ENCODE measurements around the gene DCAF11.

DCAF11 gene

DNA sequence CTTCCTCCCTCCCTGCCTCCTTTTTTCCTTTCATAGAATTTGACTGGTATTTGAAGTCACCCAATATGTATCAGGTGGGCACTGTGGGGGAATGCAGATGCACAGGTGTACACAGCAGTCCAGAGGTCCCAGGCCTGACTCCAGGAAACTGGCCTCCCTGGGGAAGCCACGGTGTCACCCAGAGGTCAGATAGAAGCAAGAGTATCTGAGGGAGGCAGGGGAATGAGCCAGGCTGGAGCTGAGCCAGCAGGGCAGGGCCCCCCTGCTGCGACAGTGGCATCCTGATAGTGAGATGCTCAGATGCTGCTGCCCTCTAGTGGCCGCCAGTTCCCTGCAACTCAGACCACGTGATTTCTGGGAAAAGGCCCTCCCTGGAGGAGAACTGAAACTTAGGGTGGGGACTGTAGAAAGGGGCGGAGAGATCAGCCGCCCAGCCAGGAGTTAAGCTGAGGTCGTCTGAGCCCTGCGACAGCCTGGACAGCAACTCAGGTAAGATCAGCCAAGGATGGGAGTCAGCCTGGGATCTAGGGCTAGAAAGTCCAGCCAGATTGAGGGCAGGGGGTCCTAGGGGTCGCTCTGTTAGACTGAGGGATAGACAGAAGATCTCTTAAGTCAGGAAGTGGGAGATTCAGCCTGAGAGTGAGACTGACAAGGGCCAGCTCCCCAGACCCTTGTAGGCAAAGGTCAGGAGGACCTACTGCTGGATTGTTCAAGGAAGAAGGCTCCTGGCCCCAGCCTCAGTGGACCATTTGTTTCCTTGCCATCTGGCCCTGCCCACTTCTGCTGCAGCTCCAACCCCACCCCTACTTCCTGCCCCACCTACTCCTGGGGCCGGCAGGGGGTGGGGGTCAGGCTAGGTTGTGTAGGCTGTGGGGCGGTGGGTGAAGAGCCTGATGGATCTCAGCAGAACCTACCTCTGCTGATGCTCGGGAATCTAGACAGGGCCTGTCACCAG, 46.5 kb downstream of the DCAF11 start, which contains the start of gene IRF9:
TSS of gene IRF9 (plus strand) at position 416 of the 955 bp plus-strand sequence. CDS start 880 bp downstream, outside the sequence.
- peak; percentile 45 to 97 (median 92) for DNase-seq

DNA sequence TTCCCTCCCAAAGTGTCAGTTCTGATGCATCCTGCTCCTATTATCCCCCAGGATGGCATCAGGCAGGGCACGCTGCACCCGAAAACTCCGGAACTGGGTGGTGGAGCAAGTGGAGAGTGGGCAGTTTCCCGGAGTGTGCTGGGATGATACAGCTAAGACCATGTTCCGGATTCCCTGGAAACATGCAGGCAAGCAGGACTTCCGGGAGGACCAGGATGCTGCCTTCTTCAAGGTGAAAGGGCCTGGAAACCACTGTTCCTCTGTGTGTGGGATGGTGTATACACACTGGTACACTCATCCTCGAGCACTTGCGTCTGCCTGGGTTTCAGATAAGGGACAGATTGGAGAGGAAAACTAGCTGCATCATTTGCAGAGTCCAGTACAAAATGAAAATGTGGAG, 47.5 kb downstream of the DCAF11 start:
- peak in 3 of 14 donors; percentile 21 to 25 (median 22) for DNase-seq

- no peak for DNase-seq
Measured at GRCh38 chr14:24164518-24164991, 50.0 kb downstream of the DCAF11 start.

DNA sequence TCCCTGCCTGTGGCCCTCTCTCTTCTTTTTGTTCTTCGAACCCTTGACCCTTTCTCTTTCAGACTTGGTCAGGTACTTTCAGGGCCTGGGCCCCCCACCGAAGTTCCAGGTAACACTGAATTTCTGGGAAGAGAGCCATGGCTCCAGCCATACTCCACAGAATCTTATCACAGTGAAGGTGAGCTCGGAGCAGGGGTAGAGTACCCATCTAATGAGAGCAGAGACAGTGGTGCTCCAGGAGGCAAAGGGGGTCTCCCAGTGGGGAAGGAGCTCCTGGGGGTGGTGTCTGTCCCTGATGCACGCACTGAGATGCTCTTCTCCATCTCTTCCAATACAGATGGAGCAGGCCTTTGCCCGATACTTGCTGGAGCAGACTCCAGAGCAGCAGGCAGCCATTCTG, 51.2 kb downstream of the DCAF11 start:
- no peak for DNase-seq

DNA sequence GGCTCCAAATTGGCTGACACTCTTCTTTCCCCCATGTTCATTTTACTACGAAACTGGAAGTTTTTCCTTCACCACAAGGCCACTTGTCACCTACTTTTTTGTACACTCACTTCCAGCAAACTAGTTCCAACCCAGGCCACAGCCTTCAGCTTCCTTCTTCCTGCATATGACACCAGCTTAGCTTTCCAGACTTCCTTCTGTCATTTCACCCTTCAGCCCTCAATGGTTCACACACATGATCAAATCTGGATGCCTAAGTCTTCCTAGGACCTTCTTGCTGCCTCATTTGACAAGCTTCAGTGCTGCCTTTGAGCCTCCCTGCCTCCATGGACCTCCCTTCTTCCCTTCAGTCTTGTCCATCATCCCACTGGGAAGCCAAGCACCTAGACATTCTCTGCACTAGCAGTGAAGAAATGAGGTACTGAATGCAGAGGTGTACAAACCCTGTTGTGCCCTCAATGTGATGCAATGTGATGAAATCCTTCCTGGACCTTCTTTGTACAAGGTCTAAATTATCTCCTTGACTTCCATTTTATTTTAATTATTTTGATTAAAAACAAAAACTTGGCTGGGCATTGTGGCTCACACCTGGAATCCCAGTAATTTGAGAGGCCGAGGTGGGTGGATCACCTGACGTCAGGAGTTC, 53.0 kb downstream of the DCAF11 start:
- DNase-seq = no peak

DNA sequence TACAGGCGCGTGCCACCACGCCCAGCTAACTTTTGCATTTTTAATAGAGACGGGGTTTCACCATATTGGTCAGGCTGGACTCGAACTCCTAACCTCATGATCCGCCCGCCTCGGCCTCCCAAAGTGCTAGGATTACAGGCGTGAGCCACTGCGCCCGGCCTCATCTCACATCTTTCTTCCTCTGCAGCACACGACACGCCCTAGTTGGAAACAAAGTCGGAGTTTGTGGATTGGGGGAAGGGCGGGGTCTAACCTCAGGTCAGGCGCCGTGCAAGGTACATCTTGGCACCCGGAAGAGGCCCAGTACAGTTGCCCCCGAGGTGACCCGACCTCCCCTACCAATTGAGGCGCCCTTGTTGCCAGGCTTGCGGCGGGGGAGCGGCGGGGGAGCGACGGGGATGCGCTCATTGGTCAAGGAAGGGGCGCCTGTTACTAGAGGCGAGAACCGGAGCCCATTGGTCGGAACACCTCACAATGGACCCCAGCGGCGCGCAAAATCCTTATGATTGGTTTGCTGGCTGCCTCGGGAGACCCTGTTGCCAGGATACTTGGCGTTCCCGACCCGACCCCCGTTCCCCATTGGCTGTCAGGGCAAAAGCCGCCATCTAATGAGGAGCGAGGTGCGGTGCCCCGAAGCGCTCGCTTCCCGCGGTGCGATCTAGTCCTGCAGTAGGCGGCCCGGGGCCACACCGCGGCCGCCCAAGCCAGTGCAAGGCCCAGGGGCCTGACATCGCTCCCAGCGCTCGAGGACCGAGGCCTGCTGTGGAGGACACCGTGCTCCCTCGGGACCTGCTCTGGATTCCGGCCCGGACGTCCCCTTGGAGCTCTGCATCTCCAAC, 57.1 kb downstream of the DCAF11 start, which contains the start of gene REC8:
TSS of gene REC8 (plus strand) at position 659 of the 839 bp plus-strand sequence. CDS start 473 bp downstream, outside the sequence.
- DNase-seq = peak; percentile 46 to 98 (median 86)

DNA sequence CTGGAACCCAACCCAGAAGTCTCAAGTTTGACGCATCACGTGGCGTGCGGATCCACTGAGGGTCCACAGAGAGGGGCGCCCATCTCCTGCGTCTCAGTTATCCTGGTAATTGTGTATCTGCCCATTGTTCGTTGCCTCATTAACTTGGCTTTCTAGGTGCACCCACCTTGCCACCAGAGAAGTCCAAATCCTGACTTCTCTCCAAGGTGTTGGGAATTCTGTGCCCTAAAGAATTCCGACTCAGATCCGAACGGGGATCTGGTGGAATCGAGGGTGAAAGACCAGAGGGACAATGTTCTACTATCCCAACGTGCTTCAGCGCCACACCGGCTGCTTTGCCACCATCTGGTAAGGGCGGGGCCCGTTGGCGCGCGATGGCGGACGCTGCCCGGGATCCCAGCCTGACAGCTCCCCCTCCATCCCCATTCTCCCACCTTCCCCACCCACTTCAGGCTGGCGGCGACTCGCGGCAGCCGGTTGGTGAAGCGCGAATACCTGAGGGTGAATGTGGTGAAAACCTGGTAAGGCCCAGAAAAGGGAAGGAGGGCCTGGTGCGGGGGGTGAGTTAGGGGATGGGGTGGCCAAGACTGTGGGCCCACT, 57.8 kb downstream of the DCAF11 start:
- peak in 2 of 14 donors; percentile 36 to 43 for DNase-seq

DNA sequence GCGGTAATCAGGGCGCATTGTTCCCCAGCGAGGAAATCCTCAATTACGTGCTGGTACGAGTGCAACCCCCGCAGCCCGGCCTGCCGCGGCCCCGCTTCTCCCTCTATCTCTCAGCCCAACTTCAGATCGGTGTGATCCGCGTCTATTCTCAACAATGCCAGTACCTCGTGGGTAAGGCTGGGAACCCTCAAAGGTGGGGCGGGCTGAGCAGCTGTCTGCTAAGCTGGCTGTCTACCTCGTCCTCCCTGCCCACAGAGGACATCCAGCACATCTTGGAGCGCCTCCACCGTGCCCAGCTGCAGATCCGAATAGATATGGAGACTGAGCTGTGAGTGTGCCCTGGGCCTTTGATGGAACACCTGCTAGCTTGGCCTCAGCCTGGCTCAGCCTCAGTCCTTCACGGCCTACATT, 58.3 kb downstream of the DCAF11 start:
- DNase-seq = peak in 1 of 14 donors; percentile 35
